Left lung (tissue), 10 donors: ENCODE measurements around the gene WDR1. TPM values are rescaled to one million over a fixed set of nuclear protein-coding genes. Genes with fewer than 3 reads are reported as not detected.
A peak's percentile ranks its signal among the peaks of the same experiment; 100 is the strongest.

ENCODE experiments used
- ATAC-seq: fragments of 200-7000 bp; cut with Tn5 transposase; one replicate; pipeline ENCODE4 v1.9.1; 2020; ENCODE audit warnings: moderate library complexity
- DNase-seq, 4 donors: peaks; one replicate each; pipeline ENCODE4 v3.0.0-alpha.2; 2013 to 2020
- H3K27ac ChIP-seq, 2 donors: fragments of 200-600 bp; sonication (generic) in 1 of 2; one replicate each; pipeline versions ENCODE4 v1.5.0 to v1.8.0; 2020 to 2021
- H3K27me3 ChIP-seq, 2 donors: fragments of 200-600 bp; sonication (generic) in 1 of 2; one replicate each; pipeline versions ENCODE4 v1.5.0 to v1.8.0; 2020 to 2021
- H3K36me3 ChIP-seq, 2 donors: fragments of 200-600 bp; sonication (generic) in 1 of 2; one replicate each; pipeline versions ENCODE4 v1.5.0 to v1.8.0; 2020 to 2021
- H3K4me1 ChIP-seq, 2 donors: fragments of 200-600 bp; one replicate each; pipeline ENCODE4 v1.8.0; 2021
- H3K4me3 ChIP-seq, 2 donors: fragments of 200-600 bp; sonication (generic) in 1 of 2; one replicate each; pipeline versions ENCODE4 v1.5.0 to v1.8.0; 2020 to 2021; ENCODE audit warnings: mild to moderate bottlenecking in 1 of 2
- H3K9me3 ChIP-seq, 2 donors: fragments of 200-600 bp; sonication (generic) in 1 of 2; one replicate each; pipeline versions ENCODE4 v1.5.0 to v1.8.0; 2020 to 2021
- intact Hi-C, 2 donors: fragments of 100-400 bp; cut with DNase I; formaldehyde crosslinking; loops; one replicate each; pipeline versions ENCODE4 v1.11.2 to v1.14.2; 2022
- polyA plus RNA-seq, 6 donors: library from polyadenylated mRNA; unstranded; fragments of 120-200 nt; gene quantifications; one replicate each; pipeline ENCODE4 v1.2.1, GENCODE V29; 2013; ENCODE audit not compliant: insufficient read length in 6 of 6
- total RNA-seq, 2 donors: library from RNA; stranded (reverse); fragmentation: NEBNext Ultra II Directional; extraction: Animal tissue kit (Norgen Biotek cat#: 25700); gene quantifications; one replicate each; pipeline ENCODE4 v1.2.1, GENCODE V29; 2021
- TF ChIP-seq, protein P1 (sequence below), 2 donors: fragments of 200-600 bp; sonication (generic) in 1 of 2; IDR thresholded peaks; one replicate each; pipeline versions ENCODE4 v1.5.0 to v1.8.0; 2021; ENCODE audit warnings: antibody characterized with exemption in 2 of 2
- donor health status: DM: no; HTN: yes; CAD: no.
- donor health status: DM: no; HTN: no; CAD: no.

WDR1 gene
- total and polyA plus RNA-seq, 8 donors: 133 to 303 (median 157) TPM

DNA sequence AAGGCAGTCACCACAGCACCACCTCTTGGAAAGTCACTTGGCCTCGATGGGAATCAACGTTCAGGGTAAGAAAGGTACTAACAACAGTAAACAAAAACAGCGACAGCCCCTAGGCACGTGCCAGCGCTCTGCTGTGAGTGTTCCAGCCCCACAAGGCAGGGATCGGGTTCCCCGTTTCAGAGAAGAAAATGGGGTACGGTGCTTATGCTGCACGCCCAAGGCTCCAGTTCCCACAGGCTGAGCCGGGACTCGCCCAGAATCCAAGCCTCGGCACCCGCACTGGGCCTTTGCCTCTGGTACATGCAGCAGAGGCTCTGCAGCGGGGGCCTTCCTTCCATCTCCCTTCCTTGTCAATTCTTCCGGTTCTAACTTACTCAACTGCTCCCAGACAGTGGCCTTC is 37.3 kb downstream of the WDR1 start:
- peak in 1 of 4 donors; percentile 63 for DNase-seq
- Histone ChIP-seq H3K27me3 (no peaks in the 10 kb centered on the region), H3K27ac (peak overlapping the region in 1 of 2 donors; percentile 49), H3K4me3 (no peak overlapping the region), H3K36me3 (peaks cover 4 to 100% of the 10 kb centered on the region in 2 donors), H3K4me1 (peaks cover 6 to 18% of the 10 kb centered on the region in 2 donors), H3K9me3 (no peaks in the 10 kb centered on the region)
- ATAC-seq: no peak
- intact Hi-C loops: no loop called here
- TF ChIP-seq, protein P1, sequence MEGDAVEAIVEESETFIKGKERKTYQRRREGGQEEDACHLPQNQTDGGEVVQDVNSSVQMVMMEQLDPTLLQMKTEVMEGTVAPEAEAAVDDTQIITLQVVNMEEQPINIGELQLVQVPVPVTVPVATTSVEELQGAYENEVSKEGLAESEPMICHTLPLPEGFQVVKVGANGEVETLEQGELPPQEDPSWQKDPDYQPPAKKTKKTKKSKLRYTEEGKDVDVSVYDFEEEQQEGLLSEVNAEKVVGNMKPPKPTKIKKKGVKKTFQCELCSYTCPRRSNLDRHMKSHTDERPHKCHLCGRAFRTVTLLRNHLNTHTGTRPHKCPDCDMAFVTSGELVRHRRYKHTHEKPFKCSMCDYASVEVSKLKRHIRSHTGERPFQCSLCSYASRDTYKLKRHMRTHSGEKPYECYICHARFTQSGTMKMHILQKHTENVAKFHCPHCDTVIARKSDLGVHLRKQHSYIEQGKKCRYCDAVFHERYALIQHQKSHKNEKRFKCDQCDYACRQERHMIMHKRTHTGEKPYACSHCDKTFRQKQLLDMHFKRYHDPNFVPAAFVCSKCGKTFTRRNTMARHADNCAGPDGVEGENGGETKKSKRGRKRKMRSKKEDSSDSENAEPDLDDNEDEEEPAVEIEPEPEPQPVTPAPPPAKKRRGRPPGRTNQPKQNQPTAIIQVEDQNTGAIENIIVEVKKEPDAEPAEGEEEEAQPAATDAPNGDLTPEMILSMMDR (IDR thresholded peaks at IDR 0.05): no peak

DNA sequence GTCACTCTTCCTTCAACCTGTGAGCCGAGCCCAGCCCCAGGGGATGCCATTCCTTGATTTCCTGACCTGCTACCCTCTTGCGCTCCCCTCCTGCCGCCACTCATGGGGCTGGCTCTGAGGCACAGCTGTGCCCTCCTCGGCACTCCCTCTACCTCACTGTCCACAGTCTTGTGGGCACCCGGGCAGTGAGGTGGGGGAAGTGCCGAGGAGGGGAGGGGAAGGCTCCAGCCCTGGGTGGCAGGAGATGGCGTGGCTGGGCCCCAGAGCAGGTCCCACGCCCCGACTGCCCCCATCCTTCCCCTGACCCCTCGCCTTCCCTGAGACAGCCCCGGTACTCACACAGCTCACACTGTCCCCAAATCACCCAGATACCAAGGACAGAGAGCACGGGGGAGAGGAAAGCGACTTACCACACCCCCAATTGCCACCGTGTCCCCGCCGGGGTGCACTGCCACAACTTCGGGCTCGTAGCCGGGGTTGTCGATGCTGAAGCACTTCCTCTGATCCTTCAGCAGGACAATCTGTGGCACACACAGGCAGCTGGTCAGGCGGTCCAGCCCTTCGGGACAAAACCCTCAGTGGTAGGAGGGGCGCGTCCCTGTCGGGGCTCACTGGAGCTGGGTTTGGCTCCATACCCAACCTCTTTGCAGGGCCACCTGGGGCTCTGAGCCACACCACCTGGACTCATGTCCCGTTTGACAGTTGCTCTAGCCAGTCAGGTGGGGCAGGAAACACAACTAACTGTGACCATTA is 37.9 kb downstream of the WDR1 start:
- Histone ChIP-seq H3K36me3 (peaks cover 4 to 100% of the 10 kb centered on the region in 2 donors), H3K4me3 (no peak overlapping the region), H3K27me3 (no peaks in the 10 kb centered on the region), H3K27ac (peak overlapping the region; percentile 33 to 49), H3K9me3 (no peaks in the 10 kb centered on the region), H3K4me1 (peaks cover 6 to 18% of the 10 kb centered on the region in 2 donors)
- intact Hi-C loops: no loop called here
- DNase-seq: peak in 2 of 4 donors; percentile 28 to 61
- TF ChIP-seq, protein P1 (IDR thresholded peaks at IDR 0.05): no peak
- no peak for ATAC-seq

DNA sequence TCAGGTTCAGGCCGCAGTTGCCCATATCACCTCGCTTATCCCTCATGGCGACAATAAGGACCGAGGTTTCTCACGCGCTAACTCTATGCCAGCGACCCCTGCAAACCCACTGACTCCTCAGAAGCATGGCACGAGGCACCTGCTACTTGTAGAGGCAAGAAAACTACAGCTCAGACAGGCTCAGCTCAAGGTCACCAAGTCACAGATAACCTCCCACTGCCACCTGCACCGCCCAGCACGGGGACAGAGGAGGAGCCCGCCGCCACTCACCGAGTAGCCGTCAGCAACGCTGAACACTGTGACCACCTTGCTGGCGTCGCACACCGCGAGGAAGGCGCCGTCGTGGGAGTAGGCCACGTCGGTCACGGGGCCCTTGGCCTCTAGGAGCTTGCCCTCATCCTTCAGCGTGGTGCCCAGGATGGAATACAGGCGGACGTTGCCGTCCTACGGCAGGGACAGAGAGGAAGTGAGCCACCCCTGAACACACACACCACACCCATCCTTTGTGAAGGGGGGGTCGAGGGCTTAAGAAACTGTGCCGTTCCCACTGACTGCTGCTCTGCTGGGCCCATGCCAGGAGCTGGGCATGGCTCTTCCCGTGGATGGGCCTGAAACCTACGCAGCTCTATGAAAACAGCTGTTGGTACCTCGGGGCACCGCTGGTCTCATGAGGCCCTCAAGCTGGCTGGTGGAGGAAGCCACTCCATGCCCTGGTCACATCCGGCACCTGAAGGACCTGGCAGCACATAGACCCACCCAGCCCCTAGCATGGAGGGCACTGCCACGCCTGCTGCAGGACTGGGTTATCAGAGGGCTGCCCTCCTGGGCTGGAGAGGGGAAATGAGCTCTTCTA is 38.9 kb downstream of the WDR1 start:
- peak in 2 of 4 donors; percentile 35 to 76 for DNase-seq
- intact Hi-C loops: no loop called here
- H3K36me3 ChIP-seq: peaks cover 4 to 100% of the 10 kb centered on the region in 2 donors
- no peak overlapping the region for H3K4me3 ChIP-seq
- H3K9me3 ChIP-seq: no peaks in the 10 kb centered on the region
- TF ChIP-seq, protein P1 (IDR thresholded peaks at IDR 0.05): no peak
- H3K27ac ChIP-seq: peak overlapping the region; percentile 33 to 49
- no peaks in the 10 kb centered on the region for H3K27me3 ChIP-seq
- ATAC-seq: peak; percentile 43
- H3K4me1 ChIP-seq: peaks cover 6 to 18% of the 10 kb centered on the region in 2 donors

DNA sequence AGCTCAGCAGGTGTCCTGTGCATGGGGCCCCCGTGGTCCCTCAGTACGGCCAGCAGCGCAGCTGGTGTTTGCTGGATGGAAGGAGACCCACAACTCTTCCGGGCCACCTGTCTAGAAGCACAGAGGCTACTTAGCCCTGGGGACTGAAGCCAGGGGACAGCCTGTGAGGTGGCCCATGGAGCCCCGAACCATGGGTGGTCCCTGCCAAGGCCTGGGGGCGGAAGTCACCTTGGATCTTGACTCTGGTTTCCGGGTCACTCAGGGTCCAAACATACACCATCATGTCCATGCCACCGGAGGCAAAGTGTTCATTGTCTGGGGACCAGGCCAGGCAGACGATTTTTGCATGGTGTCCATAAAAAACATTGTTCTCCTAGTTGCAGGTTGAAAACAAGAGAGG is 39.5 kb downstream of the WDR1 start:
- H3K27ac ChIP-seq: peak overlapping the region in 1 of 2 donors; percentile 49
- DNase-seq (peak in 1 of 4 donors; percentile 32), ATAC-seq (no peak)
- no peak overlapping the region for H3K4me3 ChIP-seq
- peaks cover 6 to 18% of the 10 kb centered on the region in 2 donors for H3K4me1 ChIP-seq
- H3K9me3 ChIP-seq: no peaks in the 10 kb centered on the region
- TF ChIP-seq, protein P1 (IDR thresholded peaks at IDR 0.05): no peak
- intact Hi-C loops: no loop called here
- H3K27me3 ChIP-seq: no peaks in the 10 kb centered on the region
- peaks cover 4 to 98% of the 10 kb centered on the region in 2 donors for H3K36me3 ChIP-seq

DNA sequence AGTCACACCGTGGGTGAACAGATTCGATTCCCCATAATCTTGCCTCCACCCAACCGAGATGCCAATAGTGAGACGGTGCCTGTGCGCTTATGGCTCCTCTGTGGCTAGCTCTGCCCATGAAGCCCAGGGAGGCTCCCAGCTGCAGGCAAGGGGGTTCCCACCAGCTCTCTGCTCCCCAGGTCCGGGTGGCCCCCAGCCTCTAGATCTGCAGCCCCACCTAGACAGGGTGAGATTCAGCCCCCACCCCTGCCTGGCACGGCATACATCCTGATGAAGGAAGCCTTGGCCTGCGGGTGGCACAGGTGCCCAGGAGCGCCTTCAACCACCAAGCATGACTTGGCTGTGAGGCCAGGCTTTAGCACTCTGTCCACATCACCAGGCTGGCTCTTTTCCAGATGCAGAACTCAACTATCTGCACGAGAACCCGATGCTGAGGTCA is 40.6 kb downstream of the WDR1 start:
- H3K4me3 ChIP-seq: no peak overlapping the region
- peaks cover 6 to 18% of the 10 kb centered on the region in 2 donors for H3K4me1 ChIP-seq
- ATAC-seq (no peak), DNase-seq (peak in 2 of 4 donors; percentile 28 to 53)
- no peaks in the 10 kb centered on the region for H3K27me3 ChIP-seq
- H3K36me3 ChIP-seq: peaks cover 4 to 87% of the 10 kb centered on the region in 2 donors
- TF ChIP-seq, protein P1 (IDR thresholded peaks at IDR 0.05): no peak
- no peaks in the 10 kb centered on the region for H3K9me3 ChIP-seq
- intact Hi-C loops: no loop called here
- no peak overlapping the region for H3K27ac ChIP-seq
